GM10266 (cell line): ENCODE measurements around the gene DOCK8.

ENCODE experiments used
- DNase-seq: peaks from one replicate; pipeline ENCODE4 v3.0.0; 2012; ENCODE audit errors: extremely low spot score
- TF ChIP-seq, protein P1 (sequence below): IDR thresholded peaks from 2 replicates; pipeline ENCODE4 v1.5.1; 2012; ENCODE audit warnings: mild to moderate bottlenecking, low read depth; ENCODE audit not compliant: control insufficient read depth, insufficient read depth; ENCODE audit errors: missing control alignments

The DOCK8 gene

DNA sequence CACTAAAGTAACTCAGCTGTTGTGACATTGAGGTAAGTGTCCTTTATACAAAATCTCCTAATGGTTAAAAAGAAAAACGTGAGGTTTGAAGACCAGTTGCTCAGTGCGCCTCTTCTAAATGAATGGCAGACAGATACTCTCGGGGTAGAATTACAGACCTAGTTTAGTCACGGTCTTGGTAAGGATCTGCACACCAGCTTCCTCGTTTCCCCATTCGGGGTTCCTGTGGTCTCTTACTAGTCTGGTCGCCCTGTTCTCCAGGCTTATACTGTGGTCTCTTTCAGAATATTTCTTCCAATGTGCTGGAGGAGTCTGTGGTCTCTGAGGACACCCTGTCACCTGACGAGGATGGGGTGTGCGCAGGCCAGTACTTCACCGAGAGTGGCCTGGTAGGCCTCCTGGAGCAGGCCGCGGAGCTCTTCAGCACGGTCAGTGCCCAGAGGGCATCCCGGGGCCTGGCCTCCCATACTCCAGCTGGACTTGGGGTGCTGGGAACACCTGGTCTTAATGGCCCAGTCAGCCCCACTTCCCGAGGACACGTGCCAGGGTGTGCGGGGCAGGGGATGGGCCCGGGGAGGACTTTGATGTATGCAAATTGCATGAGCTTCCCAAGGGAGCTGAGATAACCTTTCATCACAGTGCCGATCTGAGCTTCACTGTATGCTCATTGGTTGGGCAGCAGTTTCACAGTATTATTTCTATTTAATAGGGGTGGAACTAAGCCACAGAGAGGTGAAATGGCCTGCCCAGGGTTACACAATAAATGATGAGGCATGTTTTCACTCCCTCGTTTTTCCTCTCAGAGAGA lies 224.5 kb downstream of the DOCK8 start:
- TF ChIP-seq, protein P1, sequence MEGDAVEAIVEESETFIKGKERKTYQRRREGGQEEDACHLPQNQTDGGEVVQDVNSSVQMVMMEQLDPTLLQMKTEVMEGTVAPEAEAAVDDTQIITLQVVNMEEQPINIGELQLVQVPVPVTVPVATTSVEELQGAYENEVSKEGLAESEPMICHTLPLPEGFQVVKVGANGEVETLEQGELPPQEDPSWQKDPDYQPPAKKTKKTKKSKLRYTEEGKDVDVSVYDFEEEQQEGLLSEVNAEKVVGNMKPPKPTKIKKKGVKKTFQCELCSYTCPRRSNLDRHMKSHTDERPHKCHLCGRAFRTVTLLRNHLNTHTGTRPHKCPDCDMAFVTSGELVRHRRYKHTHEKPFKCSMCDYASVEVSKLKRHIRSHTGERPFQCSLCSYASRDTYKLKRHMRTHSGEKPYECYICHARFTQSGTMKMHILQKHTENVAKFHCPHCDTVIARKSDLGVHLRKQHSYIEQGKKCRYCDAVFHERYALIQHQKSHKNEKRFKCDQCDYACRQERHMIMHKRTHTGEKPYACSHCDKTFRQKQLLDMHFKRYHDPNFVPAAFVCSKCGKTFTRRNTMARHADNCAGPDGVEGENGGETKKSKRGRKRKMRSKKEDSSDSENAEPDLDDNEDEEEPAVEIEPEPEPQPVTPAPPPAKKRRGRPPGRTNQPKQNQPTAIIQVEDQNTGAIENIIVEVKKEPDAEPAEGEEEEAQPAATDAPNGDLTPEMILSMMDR = no peak
- DNase-seq = no peak

GRCh38 chr9:441126-441525 lies 226.5 kb downstream of the DOCK8 start:
- no peak for DNase-seq

DNA sequence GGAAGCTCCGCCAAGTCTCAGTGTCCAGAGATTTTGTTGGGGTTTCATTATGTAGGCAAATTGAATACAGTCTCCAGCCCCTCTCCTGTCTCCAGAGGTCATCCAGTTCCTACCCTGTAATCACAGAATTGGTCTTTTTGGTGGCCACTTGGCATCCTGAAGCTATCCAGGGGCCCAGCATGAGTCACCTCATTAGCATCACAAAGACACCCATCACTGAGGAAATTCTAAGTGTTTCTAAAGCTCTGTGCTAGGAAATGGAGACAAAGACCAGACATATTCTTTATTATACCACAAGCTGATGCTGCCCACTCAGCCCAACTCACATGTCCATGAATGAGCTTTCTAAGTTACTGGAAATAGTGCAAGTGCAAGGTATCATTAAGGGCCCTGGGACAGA lies 229.9 kb downstream of the DOCK8 start:
- no peak for DNase-seq
- TF ChIP-seq, protein P1 = no peak

More at GRCh38 chr9:441126-441525, 226.5 kb downstream of the DOCK8 start:
- TF ChIP-seq, protein P1 = no peak

- DNase-seq = no peak
- TF ChIP-seq, protein P1 = no peak
Observed at GRCh38 chr9:445033-445432, 230.4 kb downstream of the DOCK8 start.

DNA sequence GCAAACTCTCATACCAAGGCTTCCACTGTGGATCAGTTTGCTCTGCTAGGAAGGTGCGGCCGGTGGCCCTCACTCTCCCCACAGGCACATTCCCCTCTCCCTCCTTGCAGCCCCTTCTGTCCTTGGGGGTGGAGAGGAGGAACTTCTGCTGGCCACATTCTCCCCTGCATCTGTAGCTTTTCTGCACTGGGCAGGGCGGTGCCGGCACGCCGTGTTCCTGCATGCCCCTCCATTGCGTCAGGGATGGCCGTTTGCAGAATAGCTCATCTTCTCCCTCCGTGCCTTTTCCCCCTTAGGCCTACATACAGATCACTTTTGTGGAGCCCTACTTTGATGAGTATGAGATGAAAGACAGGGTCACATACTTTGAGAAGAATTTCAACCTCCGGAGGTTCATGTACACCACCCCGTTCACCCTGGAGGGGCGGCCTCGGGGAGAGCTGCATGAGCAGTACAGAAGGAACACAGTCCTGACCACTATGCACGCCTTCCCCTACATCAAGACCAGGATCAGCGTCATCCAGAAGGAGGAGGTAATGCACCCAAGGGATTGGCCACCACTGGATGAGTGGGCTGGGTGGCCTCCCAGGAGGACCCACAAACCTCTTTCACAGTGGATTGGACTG lies 231.5 kb downstream of the DOCK8 start:
- TF ChIP-seq, protein P1 = no peak
- no peak for DNase-seq

DNA sequence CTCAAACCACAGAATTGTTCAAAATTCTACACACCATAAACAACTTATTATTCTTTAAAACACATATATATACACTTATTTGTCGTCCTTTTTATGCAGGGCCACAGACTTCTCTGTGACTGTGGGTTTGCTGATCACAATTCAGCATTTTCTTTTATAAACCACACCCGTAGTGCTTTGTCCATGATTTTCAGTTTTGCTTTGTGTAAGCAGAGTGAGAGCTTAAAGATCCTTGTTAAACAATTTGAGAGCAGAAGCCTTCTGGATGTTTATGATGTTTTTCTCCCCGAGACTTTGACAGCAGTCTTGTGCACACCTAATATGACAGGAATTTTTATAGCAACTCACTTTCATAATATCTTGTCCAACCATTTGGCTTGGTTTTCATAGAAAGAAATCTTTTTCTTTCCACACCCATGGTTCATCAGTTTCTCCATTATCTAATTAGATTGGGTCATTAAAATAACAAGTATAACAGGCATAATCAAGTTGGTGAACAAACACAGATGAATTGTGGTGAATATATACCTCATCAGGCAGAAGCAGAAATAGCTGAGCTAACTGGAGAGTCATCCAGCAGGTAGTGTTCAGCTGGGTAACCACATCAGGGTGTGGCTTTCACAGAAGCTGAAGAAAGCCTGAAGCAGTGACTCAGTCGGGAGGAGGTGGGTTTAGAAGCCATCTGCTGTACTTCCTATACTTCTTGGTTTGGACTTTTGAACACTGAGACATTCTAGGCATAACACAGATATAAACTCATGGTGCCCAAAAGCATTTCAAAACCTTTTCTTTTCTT lies 232.8 kb downstream of the DOCK8 start:
- no peak for DNase-seq
- TF ChIP-seq, protein P1 = no peak
